ENCODE data around the gene GFRA4.

GFRA4 gene

DNA sequence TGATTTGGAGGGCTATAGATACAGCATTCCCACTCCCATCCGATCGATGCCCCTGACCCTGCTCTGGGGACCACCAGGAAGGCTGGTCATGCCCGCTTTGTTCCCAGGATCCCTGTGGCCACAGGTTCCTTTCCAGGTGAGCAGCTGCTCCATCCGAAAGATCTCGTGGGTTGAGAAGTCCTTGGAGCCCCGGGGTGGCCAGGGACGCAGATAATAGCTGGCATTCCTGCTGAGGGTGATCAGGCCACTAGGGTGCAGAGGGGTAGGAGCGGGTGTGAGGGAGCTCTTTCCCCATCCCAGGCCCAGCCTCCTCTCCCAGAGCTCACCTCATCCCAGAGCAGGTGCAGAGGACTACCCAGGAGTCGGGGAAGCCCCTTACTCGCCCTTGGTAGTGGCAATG lies 11.2 kb upstream of the GFRA4 start:
- Histone ChIP-seq H3K27ac (no peak overlapping the region), H3K27me3 (ENCODE audit: insufficient read depth, low read depth, severe bottlenecking) (peaks cover 45% of the 10 kb centered on the region), H3K4me3 (ENCODE audit: low read depth, low read length) (no peak overlapping the region), H3K9me3 (ENCODE audit: severe bottlenecking) (no peaks in the 10 kb centered on the region), H3K36me3 (no peaks in the 10 kb centered on the region)
- DNase-seq = no peak
- TF ChIP-seq, protein P1, sequence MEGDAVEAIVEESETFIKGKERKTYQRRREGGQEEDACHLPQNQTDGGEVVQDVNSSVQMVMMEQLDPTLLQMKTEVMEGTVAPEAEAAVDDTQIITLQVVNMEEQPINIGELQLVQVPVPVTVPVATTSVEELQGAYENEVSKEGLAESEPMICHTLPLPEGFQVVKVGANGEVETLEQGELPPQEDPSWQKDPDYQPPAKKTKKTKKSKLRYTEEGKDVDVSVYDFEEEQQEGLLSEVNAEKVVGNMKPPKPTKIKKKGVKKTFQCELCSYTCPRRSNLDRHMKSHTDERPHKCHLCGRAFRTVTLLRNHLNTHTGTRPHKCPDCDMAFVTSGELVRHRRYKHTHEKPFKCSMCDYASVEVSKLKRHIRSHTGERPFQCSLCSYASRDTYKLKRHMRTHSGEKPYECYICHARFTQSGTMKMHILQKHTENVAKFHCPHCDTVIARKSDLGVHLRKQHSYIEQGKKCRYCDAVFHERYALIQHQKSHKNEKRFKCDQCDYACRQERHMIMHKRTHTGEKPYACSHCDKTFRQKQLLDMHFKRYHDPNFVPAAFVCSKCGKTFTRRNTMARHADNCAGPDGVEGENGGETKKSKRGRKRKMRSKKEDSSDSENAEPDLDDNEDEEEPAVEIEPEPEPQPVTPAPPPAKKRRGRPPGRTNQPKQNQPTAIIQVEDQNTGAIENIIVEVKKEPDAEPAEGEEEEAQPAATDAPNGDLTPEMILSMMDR (IDR thresholded peaks at IDR 0.05; ENCODE audit: low read depth, low read length) = no peak

DNA sequence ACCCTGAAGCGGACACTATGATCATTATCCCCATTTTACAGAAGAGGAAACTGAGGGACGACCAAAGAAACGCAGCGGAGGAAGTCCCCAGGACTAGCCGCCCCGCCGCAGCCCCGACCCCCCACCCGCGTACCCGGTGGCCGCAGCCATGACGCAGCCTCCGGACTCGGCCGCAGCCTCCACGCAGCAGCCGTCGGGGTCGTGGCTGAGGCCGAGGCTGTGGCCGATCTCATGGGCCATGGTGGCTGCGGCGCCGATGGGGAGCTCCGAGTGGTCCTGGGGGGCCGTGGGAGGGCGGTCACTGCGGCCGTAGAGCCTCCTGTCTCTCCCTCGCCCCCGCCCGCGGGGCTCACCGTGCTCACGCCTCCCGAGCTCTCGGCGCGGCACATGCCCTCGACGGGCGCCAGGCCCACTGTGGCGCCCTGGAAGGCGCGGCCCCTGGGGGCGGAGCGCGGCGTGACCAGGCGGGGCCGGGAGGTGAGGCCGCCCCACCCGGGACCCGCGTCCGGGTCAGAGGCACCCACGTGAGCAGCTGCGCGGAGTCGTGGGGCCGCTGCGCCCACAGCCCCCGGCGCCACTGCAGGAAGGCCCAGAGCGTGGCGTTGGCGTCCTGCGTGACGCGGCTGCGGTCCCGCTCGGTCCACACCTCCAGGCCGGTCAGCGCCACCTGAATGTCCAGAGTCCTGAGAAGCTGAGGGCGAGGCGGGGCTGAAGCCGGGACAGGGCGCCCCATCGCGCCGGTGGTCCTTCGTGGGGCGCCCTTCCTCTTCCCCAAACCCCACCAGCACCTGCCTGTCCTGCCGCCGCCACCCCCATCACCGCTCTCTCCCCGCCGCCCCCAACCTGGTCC lies 10.2 kb upstream of the GFRA4 start:
- H3K4me3 ChIP-seq (ENCODE audit: low read depth, low read length) = no peak overlapping the region
- DNase-seq = no peak
- H3K36me3 ChIP-seq = no peaks in the 10 kb centered on the region
- TF ChIP-seq, protein P1 (IDR thresholded peaks at IDR 0.05; ENCODE audit: low read depth, low read length) = no peak
- H3K27ac ChIP-seq = no peak overlapping the region
- H3K27me3 ChIP-seq (ENCODE audit: insufficient read depth, low read depth, severe bottlenecking) = peaks cover 45% of the 10 kb centered on the region
- no peaks in the 10 kb centered on the region for H3K9me3 ChIP-seq (ENCODE audit: severe bottlenecking)

DNA sequence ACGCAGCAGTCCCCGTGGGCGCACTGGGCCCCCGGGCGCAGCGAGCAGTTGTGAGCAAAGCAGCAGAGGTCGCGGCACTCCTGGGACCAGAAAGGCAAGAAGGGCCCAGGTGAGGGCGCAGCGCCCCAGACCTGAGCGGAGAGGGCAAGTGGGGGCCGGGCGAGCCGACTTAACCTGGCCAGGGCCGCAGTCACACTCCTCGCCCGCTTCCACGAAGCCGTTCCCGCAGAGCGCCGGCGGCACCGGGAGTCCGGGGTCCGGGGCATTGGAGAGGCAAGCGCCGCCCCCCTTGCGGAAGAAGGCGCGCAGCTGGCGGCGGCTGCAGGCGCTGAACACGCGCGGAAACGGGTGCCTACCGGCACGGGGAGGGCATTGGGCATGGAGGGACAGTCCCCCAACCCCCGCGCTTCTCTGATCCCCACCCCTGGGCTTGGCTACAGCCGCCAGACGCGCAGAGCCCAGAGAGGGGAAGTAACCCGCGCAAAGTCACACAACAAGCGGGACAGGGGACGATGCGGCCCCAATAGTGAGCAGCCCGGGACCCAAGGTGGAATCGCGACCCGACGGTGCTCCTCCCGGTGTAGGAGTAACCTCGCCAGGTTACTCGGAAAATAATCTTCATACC lies 9.5 kb upstream of the GFRA4 start:
- Histone ChIP-seq H3K4me3 (ENCODE audit: low read depth, low read length) (peak overlapping the region; percentile 23), H3K9me3 (ENCODE audit: severe bottlenecking) (no peaks in the 10 kb centered on the region), H3K27me3 (ENCODE audit: insufficient read depth, low read depth, severe bottlenecking) (peaks cover 45% of the 10 kb centered on the region), H3K27ac (no peak overlapping the region), H3K36me3 (no peaks in the 10 kb centered on the region)
- DNase-seq = no peak
- TF ChIP-seq, protein P1 (IDR thresholded peaks at IDR 0.05; ENCODE audit: low read depth, low read length) = peak; percentile 18; the same call in 1 of the 2 replicates

DNA sequence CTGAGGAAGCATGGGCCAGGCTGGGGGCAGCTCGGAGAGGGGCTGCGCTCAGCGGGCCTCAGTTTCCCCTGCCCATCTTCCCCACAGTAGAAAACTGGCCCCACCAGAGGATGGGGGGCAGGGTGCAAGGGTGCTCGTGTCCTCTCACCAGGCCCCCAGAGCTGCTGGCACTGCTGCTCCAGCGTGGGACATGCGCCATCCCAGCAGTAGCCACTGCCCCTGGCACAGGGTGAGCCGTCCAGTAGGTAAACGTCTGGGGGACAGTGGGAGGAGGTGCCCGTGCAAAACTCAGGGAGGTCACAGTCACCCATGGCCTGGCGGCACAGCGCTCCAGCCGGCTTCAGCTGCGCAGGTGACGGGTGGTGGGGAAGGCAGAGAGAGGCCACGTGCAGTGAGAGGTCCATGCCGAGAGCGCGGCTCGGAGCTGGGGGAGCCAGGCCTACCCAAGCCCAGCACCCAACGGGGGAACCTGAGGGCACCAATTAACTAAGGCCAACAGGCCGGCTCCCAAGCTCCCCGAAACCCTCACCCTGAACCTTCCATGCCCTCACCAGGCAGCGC lies 8.9 kb upstream of the GFRA4 start:
- peaks cover 45% of the 10 kb centered on the region for H3K27me3 ChIP-seq (ENCODE audit: insufficient read depth, low read depth, severe bottlenecking)
- no peaks in the 10 kb centered on the region for H3K36me3 ChIP-seq
- no peak for DNase-seq
- no peak overlapping the region for H3K4me3 ChIP-seq (ENCODE audit: low read depth, low read length)
- no peaks in the 10 kb centered on the region for H3K9me3 ChIP-seq (ENCODE audit: severe bottlenecking)
- H3K27ac ChIP-seq = no peak overlapping the region
- TF ChIP-seq, protein P1 (IDR thresholded peaks at IDR 0.05; ENCODE audit: low read depth, low read length) = no peak

DNA sequence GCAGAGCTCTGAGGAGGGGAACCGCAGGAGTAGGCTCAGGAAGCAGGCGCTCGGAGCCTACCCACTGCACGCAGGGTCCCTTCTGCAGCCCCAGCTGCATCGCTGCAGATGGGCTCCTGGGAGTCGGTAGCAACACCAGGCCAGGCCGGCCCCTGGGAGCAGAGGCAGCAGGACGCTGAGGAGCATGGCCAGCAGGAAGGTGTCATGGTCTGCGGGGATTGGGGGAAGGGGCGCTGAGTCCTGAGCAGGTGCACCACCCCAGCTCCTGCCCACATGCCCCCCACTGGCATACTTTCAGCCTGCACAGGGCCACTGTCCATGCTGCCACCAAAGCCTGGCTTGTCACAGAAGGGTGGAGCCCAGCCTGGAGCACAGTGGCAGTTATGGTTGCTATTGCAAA lies 7.7 kb upstream of the GFRA4 start:
- H3K4me3 ChIP-seq (ENCODE audit: low read depth, low read length) = no peak overlapping the region
- no peak overlapping the region for H3K27ac ChIP-seq
- DNase-seq = no peak
- TF ChIP-seq, protein P1 (IDR thresholded peaks at IDR 0.05; ENCODE audit: low read depth, low read length) = no peak
- H3K27me3 ChIP-seq (ENCODE audit: insufficient read depth, low read depth, severe bottlenecking) = peaks cover 37% of the 10 kb centered on the region
- no peaks in the 10 kb centered on the region for H3K36me3 ChIP-seq
- H3K9me3 ChIP-seq (ENCODE audit: severe bottlenecking) = no peaks in the 10 kb centered on the region
